HG02623 (cell line): Measurements from ENCODE around the gene HORMAD1.
"Not testable (repeated sequence)": the region's sequence is repeated elsewhere in the genome, so short reads cannot be mapped to it uniquely, and the experiment has no call there.

ENCODE experiments used
- ATAC-seq: cut with Tn5 transposase; IDR thresholded peaks from one replicate; pipeline ENCODE4 v1.9.1; 2021; ENCODE audit warnings: moderate library complexity; ENCODE audit not compliant: unreplicated experiment

HORMAD1 gene

DNA sequence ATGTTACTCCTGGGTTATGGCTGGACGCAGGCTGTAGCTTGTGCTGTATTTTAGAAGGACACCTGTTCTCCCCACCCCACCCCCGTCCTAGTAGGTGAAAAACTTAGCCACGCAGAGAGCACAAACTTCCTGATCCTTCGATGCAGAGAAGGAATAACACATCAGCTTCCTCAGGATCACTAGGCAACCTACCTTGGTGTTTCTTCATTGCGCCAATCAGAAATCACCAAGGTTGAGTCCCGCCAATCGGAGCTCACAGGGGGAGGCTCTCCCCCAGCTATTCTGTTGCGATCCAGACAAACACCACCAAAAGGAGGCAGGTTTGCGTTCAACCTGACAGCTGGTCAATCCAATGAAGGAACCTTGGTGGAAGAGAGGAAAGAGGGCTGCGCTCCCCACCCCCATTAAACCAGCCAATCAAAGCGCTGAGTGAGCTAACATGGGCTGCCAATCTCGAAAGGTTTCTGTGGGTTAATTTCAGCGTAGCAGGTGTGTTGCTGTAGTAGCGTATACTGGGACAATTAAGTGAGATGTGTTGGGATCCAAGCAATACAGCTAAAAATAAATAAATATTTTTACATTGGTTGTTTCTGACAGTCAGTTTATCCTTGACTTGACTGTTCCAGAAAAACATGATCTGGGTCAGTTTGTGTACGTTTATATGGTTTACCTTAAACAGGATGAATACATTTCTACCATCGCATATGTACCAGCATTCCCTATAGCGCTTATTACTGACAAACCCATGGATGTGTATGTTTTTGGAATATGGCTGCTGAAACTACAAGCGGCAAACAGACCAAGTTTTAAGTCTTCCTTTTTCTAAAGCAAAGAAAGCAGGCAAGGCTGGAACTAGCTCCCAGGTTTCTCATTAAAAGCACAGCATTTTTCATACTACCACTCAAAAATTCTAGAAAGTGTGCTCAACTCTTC, 23.4 kb downstream of the HORMAD1 start, which contains the start of gene GOLPH3L:
Gene GOLPH3L, minus strand, starts transcription at position 160 of the 933 bp plus-strand sequence. CDS start 2,316 bp downstream, outside the sequence.
- peak; percentile 99 for ATAC-seq

DNA sequence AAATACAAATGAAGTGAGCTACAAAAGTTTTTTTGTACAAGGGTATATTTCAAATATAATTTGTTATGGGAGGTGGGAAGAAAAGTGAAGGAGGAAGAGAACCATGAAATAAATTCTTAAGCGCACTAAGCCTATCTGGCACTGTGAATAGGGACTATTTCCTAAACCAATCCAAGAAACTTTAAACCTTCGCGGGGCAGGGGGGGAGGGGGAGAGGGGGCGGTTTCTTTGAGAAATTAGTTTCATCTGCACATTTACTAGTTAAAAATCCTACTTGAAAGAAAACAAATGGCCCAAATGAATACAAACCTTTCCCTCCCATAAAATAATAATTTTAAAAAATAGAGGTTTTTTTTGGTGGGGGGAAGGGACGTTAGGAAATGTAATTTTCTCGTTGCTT, 24.1 kb downstream of the HORMAD1 start:
- ATAC-seq = no peak

DNA sequence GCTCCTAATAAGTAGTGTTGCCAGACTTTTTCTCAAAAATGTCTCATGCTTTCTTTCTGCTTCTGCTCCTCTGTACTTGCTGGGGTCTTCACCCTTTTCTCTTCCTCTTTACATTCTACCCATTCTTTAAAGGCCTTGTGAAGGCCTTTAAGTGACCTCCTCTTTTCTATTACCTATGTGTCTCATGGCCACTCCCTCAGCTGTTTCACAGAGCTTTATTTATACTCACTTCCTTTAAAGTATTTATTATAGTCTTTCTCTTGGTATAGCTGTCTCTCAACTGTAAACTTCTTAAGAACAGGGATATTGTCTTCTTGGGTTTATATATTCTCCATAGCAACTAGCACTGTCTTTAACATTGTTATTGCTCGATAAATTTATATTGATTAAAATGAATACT, 24.5 kb downstream of the HORMAD1 start:
- no peak for ATAC-seq

DNA sequence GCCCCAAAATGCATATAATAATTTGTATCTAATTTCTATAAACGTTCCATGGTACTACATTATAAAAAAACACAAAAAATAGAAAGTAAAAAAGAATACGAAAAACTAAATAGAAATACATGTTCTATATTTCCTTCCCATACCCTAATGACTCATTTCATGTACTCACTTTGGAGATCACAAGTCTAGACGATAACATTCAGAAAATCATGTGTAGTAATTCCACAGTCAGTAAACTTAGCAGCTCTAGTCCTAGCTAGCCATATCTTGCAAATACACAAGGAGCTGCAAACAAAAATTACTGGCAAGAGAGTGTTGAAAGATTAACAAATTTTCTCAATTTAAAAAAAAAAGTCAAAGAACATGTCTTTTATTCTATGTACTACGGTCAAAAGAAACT, 25.1 kb downstream of the HORMAD1 start:
- ATAC-seq = no peak

DNA sequence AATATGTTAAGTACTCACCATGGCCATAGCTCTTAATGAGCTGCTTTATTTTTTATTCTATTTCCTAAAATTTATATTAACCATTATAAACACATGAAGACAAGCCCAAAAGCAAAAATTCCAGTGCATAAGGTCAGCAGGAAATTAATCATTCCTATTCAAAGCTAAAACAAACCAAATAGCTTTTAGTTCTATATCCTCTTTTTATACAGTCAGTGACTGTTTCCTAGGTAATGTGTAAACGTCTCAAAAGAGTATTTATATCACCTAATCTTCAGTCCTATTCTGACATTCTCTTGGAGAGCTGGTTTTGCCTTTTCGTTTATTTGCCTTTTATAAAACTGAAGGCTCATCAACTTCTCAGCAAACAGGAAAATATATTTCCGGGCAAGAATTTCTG, 28.0 kb downstream of the HORMAD1 start:
- no peak for ATAC-seq

DNA sequence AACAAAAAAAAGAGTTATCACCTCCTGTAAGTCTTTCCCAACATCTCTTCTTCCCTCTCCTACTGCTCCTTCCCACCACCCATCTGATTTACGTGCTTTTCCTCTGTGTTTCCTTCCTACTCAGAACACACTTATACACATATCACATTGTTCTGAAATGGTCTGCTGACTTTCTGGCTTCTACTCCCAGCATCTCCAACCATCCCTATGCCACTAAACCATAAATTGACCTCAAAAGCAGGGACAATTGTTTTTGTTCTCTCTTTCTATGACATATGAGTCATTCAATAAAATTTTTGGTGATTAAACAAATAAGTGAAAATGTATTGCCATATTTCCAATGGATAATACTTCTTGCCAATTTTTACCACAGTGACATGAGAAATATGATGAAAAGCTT, 31.9 kb downstream of the HORMAD1 start:
- ATAC-seq = no peak

DNA sequence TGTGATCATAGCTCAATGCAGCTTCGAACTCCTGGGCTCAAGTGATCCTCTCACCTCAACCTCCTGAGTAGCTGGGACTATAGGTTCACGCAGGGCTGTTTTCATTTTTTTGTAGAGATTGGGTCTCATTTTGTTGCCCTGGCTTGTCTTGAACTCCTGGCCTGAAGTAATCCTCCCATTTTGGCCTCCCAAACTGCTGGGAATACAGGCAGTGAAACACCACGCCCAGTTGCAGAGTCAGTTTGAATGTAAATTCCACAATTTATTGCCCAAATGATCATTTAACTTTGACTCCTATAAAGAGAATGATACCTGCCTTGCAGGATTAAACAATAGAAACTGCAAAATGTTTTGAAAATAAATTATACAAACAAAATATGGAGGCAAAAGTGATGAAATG, 34.4 kb downstream of the HORMAD1 start:
- ATAC-seq = no peak

DNA sequence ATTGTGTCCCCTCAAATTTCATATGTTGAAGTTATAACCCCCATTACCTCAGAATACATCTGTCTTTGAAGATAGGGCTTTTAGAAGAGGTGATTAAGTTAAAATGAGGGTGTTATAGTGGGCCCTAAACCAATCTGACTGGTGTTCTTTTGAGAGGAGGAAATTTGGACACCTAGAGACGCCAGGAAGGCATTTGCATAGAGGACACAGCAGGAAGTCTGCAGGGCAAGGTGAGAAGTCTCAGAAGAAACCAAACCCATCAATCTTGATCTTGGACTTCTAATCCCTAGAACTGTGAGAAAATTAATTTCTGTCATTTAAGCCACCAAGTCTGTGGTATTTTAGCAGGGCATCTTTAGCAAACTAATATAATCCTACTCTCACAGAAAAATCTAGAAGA, 36.8 kb downstream of the HORMAD1 start:
- ATAC-seq = no peak

DNA sequence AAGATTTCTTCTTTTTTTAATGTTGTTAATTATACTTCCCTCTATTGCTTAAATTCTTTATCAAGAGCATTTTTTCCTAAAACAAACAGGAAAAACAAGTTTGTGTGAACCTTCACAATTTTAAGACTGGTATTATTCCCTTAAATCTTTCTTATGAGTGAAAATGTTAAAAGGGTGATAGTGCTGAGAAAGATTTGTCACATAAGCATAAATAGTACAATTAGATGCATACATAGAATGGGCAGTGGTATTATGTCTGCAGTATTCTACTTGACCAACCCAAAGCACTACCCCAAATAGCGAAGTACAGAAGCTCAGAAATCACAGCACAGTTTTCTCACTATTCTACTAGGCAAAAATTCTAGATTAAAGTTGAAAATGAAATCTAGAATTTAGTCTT, 41.7 kb downstream of the HORMAD1 start:
- no peak for ATAC-seq

DNA sequence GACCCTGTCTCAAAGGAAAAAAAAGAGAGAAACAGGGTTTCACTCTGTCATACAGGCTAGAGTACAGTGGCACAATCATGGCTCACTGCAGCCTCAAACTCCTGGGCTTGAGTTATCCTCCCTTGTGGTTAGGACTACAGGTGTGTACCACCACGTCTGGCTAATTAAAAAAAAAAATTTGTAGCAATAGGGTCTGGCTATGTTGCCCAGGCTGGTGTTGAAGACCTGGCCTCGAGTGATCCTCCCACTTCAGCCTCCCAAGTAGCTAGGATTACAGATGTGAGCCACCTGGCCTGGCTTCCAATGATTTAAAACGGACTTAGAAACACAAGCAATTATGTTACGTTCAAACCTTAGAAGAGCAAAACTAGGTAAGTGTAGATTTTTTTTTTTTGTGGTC, 45.8 kb downstream of the HORMAD1 start:
- no peak for ATAC-seq

DNA sequence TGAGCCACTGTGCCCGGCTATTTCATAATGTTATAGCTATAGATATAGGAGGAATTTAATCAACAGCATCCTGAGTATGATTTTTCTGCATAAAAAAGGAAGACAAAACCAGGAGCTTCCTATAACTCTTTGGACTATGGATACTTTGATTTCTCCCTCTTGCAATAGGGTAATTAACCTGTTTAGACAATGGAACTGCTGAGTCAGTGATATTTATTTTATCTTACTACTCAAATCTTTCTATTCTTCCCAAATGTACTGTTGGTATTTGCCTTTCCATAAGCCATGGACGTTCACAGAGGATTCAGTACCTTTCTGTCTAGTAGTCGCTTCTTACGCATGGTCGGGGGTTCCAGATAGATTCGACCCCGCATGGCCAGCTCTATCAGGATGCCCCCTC, 57.4 kb downstream of the HORMAD1 start:
- ATAC-seq = no peak

DNA sequence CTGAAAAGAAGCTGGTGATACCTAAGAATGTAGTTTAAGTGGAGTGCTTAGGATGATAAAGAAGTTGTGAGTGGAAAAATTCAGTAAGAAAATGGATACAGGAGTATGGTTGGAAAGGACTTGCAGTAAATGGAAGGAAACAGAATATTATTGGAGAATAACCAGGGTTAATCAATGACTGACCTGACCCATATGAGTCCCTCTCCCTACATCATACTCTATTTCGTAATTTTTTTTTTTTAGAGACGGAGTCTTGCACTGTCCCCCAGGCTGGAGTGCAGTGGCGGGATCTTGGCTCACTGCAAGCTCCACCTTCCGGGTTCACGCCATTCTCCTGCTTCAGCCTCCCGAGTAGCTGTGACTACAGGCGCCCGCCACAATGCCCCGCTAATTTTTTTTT, 57.9 kb downstream of the HORMAD1 start:
- no peak for ATAC-seq

DNA sequence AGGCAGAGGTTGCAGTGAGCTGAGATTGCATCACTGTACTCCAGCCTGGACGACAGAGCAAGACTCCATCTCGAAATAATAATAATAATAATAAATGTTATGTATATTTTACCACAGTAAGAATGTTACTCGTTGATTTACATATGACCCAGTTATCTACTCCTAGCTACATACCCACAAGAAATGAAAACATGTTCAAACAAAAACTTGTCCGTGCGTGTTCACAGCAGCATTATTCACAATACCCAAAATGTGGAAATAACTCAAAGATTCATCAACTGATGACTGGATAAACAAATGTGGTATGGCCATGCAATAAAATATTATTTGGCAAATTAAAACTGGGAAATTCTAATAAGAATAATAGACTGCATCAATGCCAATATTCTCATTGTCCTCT, 59.5 kb downstream of the HORMAD1 start:
- no peak for ATAC-seq

DNA sequence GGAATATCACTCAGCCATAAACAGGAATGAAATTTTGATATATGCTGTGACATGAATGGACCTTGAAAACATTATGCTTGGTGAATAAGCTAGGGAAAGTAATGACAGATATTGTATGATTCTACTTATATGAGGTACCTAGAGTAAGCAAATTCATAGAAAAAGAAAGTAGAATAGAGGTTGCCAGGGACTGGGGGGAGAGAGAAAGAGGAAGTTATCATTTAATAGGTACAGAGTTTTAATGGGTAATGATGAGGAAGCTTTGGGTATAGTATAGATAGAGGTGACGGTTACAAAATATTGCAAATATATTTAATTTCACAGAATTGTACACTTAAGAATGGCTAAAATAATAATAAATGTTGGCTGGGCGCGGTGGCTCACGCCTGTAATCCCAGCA, 60.1 kb downstream of the HORMAD1 start:
- ATAC-seq = no peak

DNA sequence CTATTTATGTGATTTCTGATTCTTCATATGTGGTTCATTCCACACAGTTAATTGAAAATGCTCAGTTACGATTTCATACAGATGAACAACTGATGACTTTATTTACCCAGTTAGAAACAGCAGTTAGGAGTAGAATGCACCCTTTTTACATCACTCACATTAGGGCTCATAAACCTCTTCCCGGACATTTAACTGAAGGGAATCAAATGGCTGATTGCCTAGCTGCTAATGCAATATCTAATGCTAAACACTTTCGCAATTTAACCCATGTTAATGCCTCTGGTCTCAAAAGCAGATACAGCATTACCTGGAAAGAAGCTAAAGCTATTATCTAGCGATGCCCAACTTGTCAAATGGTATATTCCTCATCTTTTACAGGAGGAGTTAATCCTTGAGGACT, 63.6 kb downstream of the HORMAD1 start:
- ATAC-seq = not testable (repeated sequence)

DNA sequence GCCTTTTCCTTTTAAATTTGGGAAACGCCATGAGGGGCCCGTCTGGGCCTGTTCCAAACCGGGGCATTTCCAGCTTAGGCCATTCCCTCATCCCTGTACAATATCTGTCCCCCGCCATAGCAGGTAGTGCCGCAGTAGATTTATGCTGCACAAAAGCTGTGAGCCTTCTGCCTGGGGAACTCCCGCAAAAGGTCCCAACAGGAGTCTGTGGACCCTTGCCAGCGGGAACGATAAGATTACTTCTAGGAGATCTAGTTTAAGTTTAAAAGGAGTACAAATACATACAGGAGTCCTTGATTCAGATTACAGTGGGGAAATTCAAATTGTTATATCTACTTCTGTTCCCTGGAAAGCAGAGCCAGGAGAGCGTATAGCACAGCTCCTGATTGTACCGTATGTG, 66.1 kb downstream of the HORMAD1 start:
- ATAC-seq = not testable (repeated sequence)

DNA sequence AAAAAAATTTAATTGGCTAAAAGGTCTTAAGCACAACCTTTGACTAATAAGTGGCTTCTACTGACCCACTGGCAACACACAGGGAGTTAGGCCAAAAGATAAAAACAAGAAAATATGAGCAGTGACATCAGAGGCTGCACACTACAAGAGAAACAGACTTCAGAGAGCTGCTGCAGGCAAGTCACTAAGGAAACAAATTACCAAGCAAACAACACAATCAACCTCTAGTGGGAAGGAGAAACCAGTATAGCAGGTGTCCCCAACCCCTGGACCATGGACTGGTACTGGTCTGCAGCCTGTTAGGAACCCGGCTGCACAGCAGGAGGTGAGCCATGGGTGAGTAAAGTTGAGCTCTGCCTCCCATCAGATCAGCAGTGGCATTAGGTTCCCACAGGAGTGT, 70.5 kb downstream of the HORMAD1 start:
- ATAC-seq = no peak

DNA sequence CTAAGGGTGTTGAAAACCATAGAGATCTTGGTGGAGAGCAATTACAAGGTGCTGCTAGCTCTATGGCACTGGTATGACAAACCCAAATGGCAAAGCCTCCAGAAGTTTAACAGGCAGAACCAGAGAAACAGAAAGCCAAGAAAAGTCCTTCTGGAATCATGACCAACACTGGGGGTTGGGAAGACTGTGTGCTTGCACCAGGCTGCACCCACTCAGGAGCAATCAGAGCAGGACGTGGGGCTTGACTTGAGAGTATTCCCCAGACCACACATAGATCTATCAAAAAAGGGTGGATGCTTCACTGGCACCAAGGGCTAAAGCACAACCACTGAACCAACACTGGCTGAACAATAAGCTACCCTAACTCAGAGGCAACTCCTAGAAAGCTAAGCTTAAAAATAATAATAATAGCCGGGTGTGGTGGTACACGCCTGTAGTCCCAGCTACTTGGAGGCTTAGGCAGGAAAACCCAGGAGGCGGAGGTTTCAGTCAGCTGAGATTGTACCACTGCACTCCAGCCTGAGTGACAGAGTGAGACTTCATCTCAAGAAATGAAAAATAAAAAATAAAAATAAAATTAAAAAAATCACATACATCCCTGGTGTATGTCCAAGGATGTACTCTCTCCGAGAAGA, 71.1 kb downstream of the HORMAD1 start:
- no peak for ATAC-seq
